Urinary bladder (tissue), 4 donors: ENCODE results near the gene TIMM10. TPM values are rescaled to one million over a fixed set of nuclear protein-coding genes. Genes with fewer than 3 reads are reported as not detected.

Experiments
- DNase-seq: peaks from one replicate; pipeline ENCODE4 v3.0.0-alpha.2; 2015; ENCODE audit errors: extremely low spot score
- H3K27ac ChIP-seq: one replicate; pipeline ENCODE4 v1.5.1; 2013; ENCODE audit warnings: low read depth, mild to moderate bottlenecking, moderate library complexity
- H3K36me3 ChIP-seq: one replicate; pipeline ENCODE4 v1.6.1; 2013; ENCODE audit warnings: mild to moderate bottlenecking, moderate library complexity; ENCODE audit not compliant: insufficient read depth
- H3K4me1 ChIP-seq: one replicate; pipeline ENCODE4 v1.6.1; 2013; ENCODE audit warnings: mild to moderate bottlenecking, moderate library complexity; ENCODE audit not compliant: insufficient read depth
- H3K4me3 ChIP-seq: one replicate; pipeline ENCODE4 v1.5.1; 2013; ENCODE audit warnings: low read depth, low read length
- WGBS: extraction: QIAGEN DNeasy Blood & Tissue Kit; methylation state at CpG from one replicate; pipeline ENCODE4 v1.1.7; 2013; 5-methylcytosine and 5-hydroxymethylcytosine counted together
- polyA plus RNA-seq: library from polyadenylated mRNA; stranded (reverse); fragments of 200-250 nt; gene quantifications from one replicate; pipeline ENCODE4 v1.2.3, GENCODE V29; 2013
- small RNA-seq: library from RNA; depleted of rRNA; stranded (forward); fragments of <200 nt; gene quantifications from one replicate; pipeline ENCODE3, GENCODE V24; 2014
- total RNA-seq: library from RNA; depleted of rRNA; stranded (reverse); fragments of >200 nt; gene quantifications from one replicate; pipeline ENCODE4 v1.2.3, GENCODE V29; 2014
- donor health status: healthy with polysubstance abuse.
- donor health status: healthy.

The TIMM10 gene
- total and polyA plus RNA-seq, 2 donors = 14.3 to 40.7 TPM

GRCh38 chr11:57479911-57480310 lies 50.6 kb downstream of the TIMM10 start:
- H3K4me1 ChIP-seq = peaks cover 4% of the 10 kb centered on the region
- WGBS = 32% methylated on average over 4 of the region's 4 CpGs
- no peak for DNase-seq
- no peak overlapping the region for H3K27ac ChIP-seq
- no peak overlapping the region for H3K4me3 ChIP-seq
- no peaks in the 10 kb centered on the region for H3K36me3 ChIP-seq

- WGBS = 43% methylated on average over 11 of the region's 11 CpGs
- DNase-seq = no peak
These were observed 51.4 kb downstream of the TIMM10 start for GRCh38 chr11:57479021-57479663.

More at GRCh38 chr11:57479021-57479663, 51.4 kb downstream of the TIMM10 start:
- H3K4me3 ChIP-seq = no peak overlapping the region
- H3K4me1 ChIP-seq = peaks cover 4% of the 10 kb centered on the region
- H3K27ac ChIP-seq = no peak overlapping the region
- no peaks in the 10 kb centered on the region for H3K36me3 ChIP-seq

Small RNA genes within 50 kb of the gene (small RNA-seq; reads per million reads assigned to genes)
- gene RN7SL605P = not detected

Other genes with a start within 250 kb of the TIMM10 start
- gene TNKS1BP1, start 205.8 kb downstream of the TIMM10 start, total RNA-seq = 33.6 TPM
- gene TNKS1BP1, start 205.8 kb downstream of the TIMM10 start, polyA plus RNA-seq = 146 TPM
- gene SSRP1, start 194.9 kb downstream of the TIMM10 start, total RNA-seq = 32.3 TPM
- gene SSRP1, start 194.9 kb downstream of the TIMM10 start, polyA plus RNA-seq = 79.4 TPM
- gene P2RX3, start 192.4 kb downstream of the TIMM10 start, total RNA-seq = 1.5 TPM
- gene P2RX3, start 192.4 kb downstream of the TIMM10 start, polyA plus RNA-seq = 0.34 TPM
- gene PRG3, start 149.6 kb downstream of the TIMM10 start, total RNA-seq = not detected
- gene PRG3, start 149.6 kb downstream of the TIMM10 start, polyA plus RNA-seq = not detected
- 0.42 TPM for gene PRG2, start 140.1 kb downstream of the TIMM10 start, total RNA-seq
- gene PRG2, start 140.1 kb downstream of the TIMM10 start, polyA plus RNA-seq = not detected
- 27.3 TPM for gene SLC43A3, start 103.6 kb downstream of the TIMM10 start, total RNA-seq
- 39.7 TPM for gene SLC43A3, start 103.6 kb downstream of the TIMM10 start, polyA plus RNA-seq
- gene RTN4RL2, start 70.2 kb downstream of the TIMM10 start, total RNA-seq = 0.58 TPM
- gene RTN4RL2, start 70.2 kb downstream of the TIMM10 start, polyA plus RNA-seq = 1.4 TPM
- gene SLC43A1, start 15.1 kb downstream of the TIMM10 start, total RNA-seq = 16.8 TPM
- gene SLC43A1, start 15.1 kb downstream of the TIMM10 start, polyA plus RNA-seq = 33.0 TPM
- gene SMTNL1, start 6.8 kb upstream of the TIMM10 start, total RNA-seq = 0.16 TPM
- gene SMTNL1, start 6.8 kb upstream of the TIMM10 start, polyA plus RNA-seq = not detected
- gene UBE2L6, start 36.9 kb upstream of the TIMM10 start, total RNA-seq = 25.6 TPM
- 76.8 TPM for gene UBE2L6, start 36.9 kb upstream of the TIMM10 start, polyA plus RNA-seq
- gene SERPING1, start 66.9 kb upstream of the TIMM10 start, total RNA-seq = 53.6 TPM
- gene SERPING1, start 66.9 kb upstream of the TIMM10 start, polyA plus RNA-seq = 806 TPM
- 1.7 TPM for gene YPEL4, start 119.2 kb upstream of the TIMM10 start, total RNA-seq
- gene YPEL4, start 119.2 kb upstream of the TIMM10 start, polyA plus RNA-seq = 3.5 TPM
- gene CLP1, start 127.0 kb upstream of the TIMM10 start, total RNA-seq = 14.1 TPM
- 12.7 TPM for gene CLP1, start 127.0 kb upstream of the TIMM10 start, polyA plus RNA-seq
- 29.9 TPM for gene ZDHHC5, start 137.4 kb upstream of the TIMM10 start, total RNA-seq
- 36.4 TPM for gene ZDHHC5, start 137.4 kb upstream of the TIMM10 start, polyA plus RNA-seq
- 13.4 TPM for gene MED19, start 181.5 kb upstream of the TIMM10 start, total RNA-seq
- gene MED19, start 181.5 kb upstream of the TIMM10 start, polyA plus RNA-seq = 15.3 TPM
- gene TMX2, start 181.8 kb upstream of the TIMM10 start, total RNA-seq = 52.0 TPM
- gene TMX2, start 181.8 kb upstream of the TIMM10 start, polyA plus RNA-seq = 68.9 TPM
- 46.4 TPM for gene SELENOH, start 210.7 kb upstream of the TIMM10 start, total RNA-seq
- gene SELENOH, start 210.7 kb upstream of the TIMM10 start, polyA plus RNA-seq = 119 TPM
- not detected for gene BTBD18, start 221.1 kb upstream of the TIMM10 start, total RNA-seq
- gene BTBD18, start 221.1 kb upstream of the TIMM10 start, polyA plus RNA-seq = not detected
- gene CTNND1, start 231.0 kb upstream of the TIMM10 start, total RNA-seq = 176 TPM
- 72.8 TPM for gene CTNND1, start 231.0 kb upstream of the TIMM10 start, polyA plus RNA-seq